ENCODE data around the gene TMEM14C. TPM values are rescaled to one million over a fixed set of nuclear protein-coding genes. Genes with fewer than 3 reads are reported as not detected.

The TMEM14C gene
- 100 to 1,000 TPM in 3 of 4 donors, 10 to 100 TPM in 1; 87.9 to 136 (median 116) TPM for total RNA-seq

- peak; percentile 97 to 98 for DNase-seq (ENCODE audit: low spot score in 2 of 2)
- H3K9me3 ChIP-seq: no peaks in the 10 kb centered on the region
- peak within 1 kb of the TSS; percentile 47 to 91 (median 88) for H3K27ac ChIP-seq
- peaks cover 0 to 33% (median 0%) of the 10 kb centered on the region in 3 donors for H3K36me3 ChIP-seq
- peaks cover 0 to 52% (median 11%) of the 10 kb centered on the region in 4 donors for H3K4me1 ChIP-seq
- peak in 2 of 5 experiments; percentile 16 to 51 for TF ChIP-seq CTCF (IDR thresholded peaks at IDR 0.05)
- TF ChIP-seq EP300 (IDR thresholded peaks at IDR 0.05): peak; percentile 93
- TF ChIP-seq POLR2A (IDR thresholded peaks at IDR 0.05): peak; percentile 36 to 76
- peak within 1 kb of the TSS; percentile 51 to 82 (median 66) for H3K4me3 ChIP-seq
- H3K27me3 ChIP-seq: no peaks in the 10 kb centered on the region
- WGBS, 2 donors: 0% methylated on average over 39 to 48 of the region's 55 CpGs
Measured at GRCh38 chr6:10722820-10723566, at the start of gene TMEM14C. TMEM14C (plus strand) TSS chr6:10723070; CDS start chr6:10724614, 1,544 bp downstream.

GRCh38 chr6:10676403-10676802 is 46.5 kb upstream of the TMEM14C start:
- WGBS, 2 donors: 92% methylated on average over 7 of the region's 7 CpGs
- TF ChIP-seq POLR2A (IDR thresholded peaks at IDR 0.05) (no peak), EP300 (IDR thresholded peaks at IDR 0.05) (no peak), CTCF (IDR thresholded peaks at IDR 0.05) (no peak)
- Histone ChIP-seq H3K27ac (no peak overlapping the region), H3K9me3 (no peaks in the 10 kb centered on the region), H3K27me3 (no peaks in the 10 kb centered on the region), H3K36me3 (no peaks in the 10 kb centered on the region), H3K4me3 (no peak overlapping the region), H3K4me1 (no peaks in the 10 kb centered on the region)
- no peak for DNase-seq (ENCODE audit: low spot score in 2 of 2)

GRCh38 chr6:10678456-10678855 is 44.4 kb upstream of the TMEM14C start:
- Histone ChIP-seq H3K27me3 (no peaks in the 10 kb centered on the region), H3K27ac (no peak overlapping the region), H3K4me3 (no peak overlapping the region), H3K4me1 (no peaks in the 10 kb centered on the region), H3K36me3 (no peaks in the 10 kb centered on the region), H3K9me3 (no peaks in the 10 kb centered on the region)
- DNase-seq (ENCODE audit: low spot score in 2 of 2): no peak
- WGBS, 2 donors: 81 to 87% methylated on average over 4 of the region's 4 CpGs
- no peak for TF ChIP-seq EP300 (IDR thresholded peaks at IDR 0.05)
- no peak for TF ChIP-seq CTCF (IDR thresholded peaks at IDR 0.05)
- TF ChIP-seq POLR2A (IDR thresholded peaks at IDR 0.05): no peak

- Histone ChIP-seq H3K27ac (no peak overlapping the region), H3K4me3 (no peak overlapping the region), H3K36me3 (no peaks in the 10 kb centered on the region), H3K4me1 (no peaks in the 10 kb centered on the region), H3K9me3 (no peaks in the 10 kb centered on the region), H3K27me3 (no peaks in the 10 kb centered on the region)
- WGBS, 2 donors: 46 to 56% methylated on average over 3 of the region's 3 CpGs
- DNase-seq (ENCODE audit: low spot score in 2 of 2): no peak
- no peak for TF ChIP-seq CTCF (IDR thresholded peaks at IDR 0.05)
- no peak for TF ChIP-seq EP300 (IDR thresholded peaks at IDR 0.05)
Measured at GRCh38 chr6:10681795-10682194, 41.1 kb upstream of the TMEM14C start.

GRCh38 chr6:10682355-10682988 is 40.4 kb upstream of the TMEM14C start:
- H3K27ac ChIP-seq: no peak overlapping the region
- H3K27me3 ChIP-seq: no peaks in the 10 kb centered on the region
- no peaks in the 10 kb centered on the region for H3K4me1 ChIP-seq
- TF ChIP-seq POLR2A (IDR thresholded peaks at IDR 0.05): no peak
- no peak for TF ChIP-seq EP300 (IDR thresholded peaks at IDR 0.05)
- no peak for TF ChIP-seq CTCF (IDR thresholded peaks at IDR 0.05)
- H3K36me3 ChIP-seq: no peaks in the 10 kb centered on the region
- DNase-seq (ENCODE audit: low spot score in 2 of 2): no peak
- H3K9me3 ChIP-seq: no peaks in the 10 kb centered on the region
- no peak overlapping the region for H3K4me3 ChIP-seq

Measured in tibial nerve (tissue), 4 donors.